Left renal pelvis (tissue), 4 donors: ENCODE measurements around the gene CYP4F22. TPM values are rescaled to one million over a fixed set of nuclear protein-coding genes. Genes with fewer than 3 reads are reported as not detected.
"Not testable (repeated sequence)": the region's sequence is repeated elsewhere in the genome, so short reads cannot be mapped to it uniquely, and the experiment has no call there.

ENCODE experiments used
- DNase-seq, 4 donors: peaks; one replicate each; pipeline ENCODE4 v3.0.0-alpha.2; 2013; ENCODE audit warnings: low read depth in 4 of 4, low spot score in 3 of 4
- polyA plus RNA-seq, 4 donors: library from polyadenylated mRNA; unstranded; fragments of 120-200 nt; gene quantifications; one replicate each; pipeline ENCODE4 v1.2.1, GENCODE V29; 2013; ENCODE audit not compliant: insufficient read length in 4 of 4

Gene CYP4F22
- polyA plus RNA-seq, 4 donors: 0.58 to 0.96 TPM; not detected in 2

GRCh38 chr19:15488489-15489226 lies 19.7 kb upstream of the CYP4F22 start:
- DNase-seq: no peak

DNA sequence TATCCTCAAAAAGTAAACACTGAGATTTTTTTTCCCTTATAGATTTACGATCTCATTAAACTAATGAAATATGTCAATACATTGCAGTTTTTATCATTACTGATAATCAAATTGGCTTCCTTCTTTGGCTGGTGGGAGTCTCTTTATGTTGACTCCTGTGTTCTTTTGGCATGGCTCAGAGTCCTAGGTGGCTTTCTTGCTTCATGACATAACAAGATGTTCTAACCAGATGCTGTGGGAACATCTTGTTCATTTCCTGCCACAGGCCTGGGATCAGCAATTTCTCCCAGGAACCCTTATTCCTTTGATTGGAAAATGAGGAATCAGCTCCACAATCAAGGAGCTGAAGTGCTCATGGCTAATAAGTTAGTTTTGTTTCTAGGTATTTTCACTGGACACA lies 13.2 kb upstream of the CYP4F22 start:
- no peak for DNase-seq

GRCh38 chr19:15498156-15498858 lies 10.0 kb upstream of the CYP4F22 start:
- DNase-seq: no peak

GRCh38 chr19:15498910-15499309 lies 9.4 kb upstream of the CYP4F22 start:
- DNase-seq: no peak

DNA sequence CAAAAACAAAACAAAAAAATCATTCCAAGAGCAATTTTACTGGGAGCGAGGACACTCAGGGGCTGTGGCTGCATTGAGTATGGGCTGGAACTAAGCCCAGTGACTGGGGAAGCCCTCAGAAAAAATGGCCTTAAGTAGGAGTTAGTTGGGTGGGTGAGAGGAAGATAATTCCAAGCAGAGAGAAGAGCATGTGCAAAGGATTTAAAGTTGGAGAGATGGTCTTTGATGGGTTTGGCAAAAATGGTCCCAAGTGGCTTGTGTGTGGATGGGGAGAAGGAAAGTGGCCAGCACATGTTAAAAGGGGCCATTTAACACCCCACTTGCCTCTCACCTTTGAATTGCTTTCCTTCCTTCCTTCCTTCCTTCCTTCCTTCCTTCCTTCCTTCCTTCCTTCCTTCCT lies 6.7 kb upstream of the CYP4F22 start:
- no peak for DNase-seq

DNA sequence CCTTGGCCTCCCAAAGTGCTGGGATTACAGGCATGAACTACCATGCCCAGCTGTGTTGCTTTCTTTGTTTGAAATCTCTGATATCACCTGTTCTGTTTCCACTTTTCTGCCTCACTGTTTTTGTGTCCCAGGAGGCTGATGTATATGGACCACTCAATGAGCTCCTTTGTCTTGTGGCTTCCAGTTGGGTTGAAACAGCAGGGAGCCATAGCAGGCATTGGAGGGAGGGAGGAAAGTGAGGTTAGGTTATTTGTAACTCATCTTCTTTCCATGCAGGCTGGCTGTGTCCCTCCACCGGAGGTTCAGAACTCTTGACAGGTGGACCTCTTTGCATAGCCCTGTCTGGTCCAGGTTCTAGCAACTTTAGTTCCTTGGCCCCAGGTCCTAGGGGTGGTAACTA lies 6.1 kb upstream of the CYP4F22 start:
- no peak for DNase-seq

DNA sequence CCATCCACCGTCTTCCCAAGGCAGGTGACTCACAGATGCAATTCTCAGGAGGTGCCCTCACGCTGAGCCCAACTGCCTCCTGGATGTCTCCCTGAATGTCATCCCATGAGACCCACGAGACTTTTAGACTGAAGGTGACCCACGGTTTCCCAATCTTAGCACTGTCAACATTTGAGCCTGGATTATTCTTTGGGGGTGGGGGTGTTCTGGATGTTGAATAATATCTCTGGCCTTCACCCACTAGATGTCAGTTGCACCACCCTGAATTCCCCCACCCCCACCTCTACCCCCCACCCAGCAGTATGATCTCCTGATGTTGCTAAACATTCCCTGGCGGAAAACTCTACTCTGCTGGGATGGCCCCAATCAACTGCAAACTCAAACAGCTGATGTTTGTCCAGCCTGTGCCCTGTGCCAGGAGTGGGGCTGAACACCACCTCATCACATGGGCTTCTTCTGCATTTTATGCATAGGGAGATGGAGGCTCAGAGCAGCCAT lies 2.2 kb upstream of the CYP4F22 start:
- DNase-seq: no peak

- no peak for DNase-seq
Observed at GRCh38 chr19:15507068-15508034, 974 bp upstream of the CYP4F22 start.

GRCh38 chr19:15511671-15512424 lies 3.5 kb downstream of the CYP4F22 start:
- no peak for DNase-seq

GRCh38 chr19:15515227-15515625 lies 6.9 kb downstream of the CYP4F22 start:
- not testable (repeated sequence) for DNase-seq

GRCh38 chr19:15516363-15516762 lies 8.0 kb downstream of the CYP4F22 start:
- no peak for DNase-seq

GRCh38 chr19:15517778-15518177 lies 9.5 kb downstream of the CYP4F22 start:
- no peak for DNase-seq

DNA sequence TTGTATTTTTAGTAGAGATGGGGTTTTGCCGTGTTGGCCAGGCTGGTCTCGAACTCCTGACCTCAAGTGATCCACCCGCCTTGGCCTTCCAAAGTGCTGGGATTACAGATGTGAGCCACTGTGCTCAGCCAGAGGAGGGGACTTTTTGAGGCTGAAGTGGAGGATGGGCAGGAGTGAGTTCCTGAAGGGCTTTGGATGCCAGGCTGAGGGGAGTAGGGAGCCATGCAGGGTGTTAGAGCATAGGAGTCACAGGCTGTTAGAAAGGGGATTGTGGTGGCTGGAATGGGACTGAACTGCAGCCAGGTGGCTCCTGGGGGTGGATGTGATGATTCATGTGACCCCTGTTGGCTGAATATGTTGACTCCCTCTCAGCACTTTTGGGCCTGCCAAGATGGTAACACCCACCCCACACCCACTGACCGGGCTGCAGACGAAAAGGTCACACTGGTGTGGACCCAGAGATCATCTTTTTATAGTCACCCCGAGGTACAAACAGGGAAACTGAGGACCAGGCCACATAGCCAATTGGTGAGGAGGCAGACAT lies 11.2 kb downstream of the CYP4F22 start:
- DNase-seq: no peak

- no peak for DNase-seq
Observed at GRCh38 chr19:15524781-15525180, 16.5 kb downstream of the CYP4F22 start.

DNA sequence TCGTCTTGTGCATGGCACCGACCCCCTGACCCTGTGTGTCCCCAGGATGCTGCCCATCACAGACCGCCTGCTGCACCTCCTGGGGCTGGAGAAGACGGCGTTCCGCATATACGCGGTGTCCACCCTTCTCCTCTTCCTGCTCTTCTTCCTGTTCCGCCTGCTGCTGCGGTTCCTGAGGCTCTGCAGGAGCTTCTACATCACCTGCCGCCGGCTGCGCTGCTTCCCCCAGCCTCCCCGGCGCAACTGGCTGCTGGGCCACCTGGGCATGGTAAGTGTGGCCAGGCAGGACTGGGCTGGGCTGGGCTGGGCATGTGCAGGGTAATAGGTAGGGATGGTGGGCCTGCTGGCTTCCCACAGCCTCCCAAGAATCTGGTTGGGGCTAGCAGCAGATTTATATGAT lies 17.0 kb downstream of the CYP4F22 start:
- no peak for DNase-seq

DNA sequence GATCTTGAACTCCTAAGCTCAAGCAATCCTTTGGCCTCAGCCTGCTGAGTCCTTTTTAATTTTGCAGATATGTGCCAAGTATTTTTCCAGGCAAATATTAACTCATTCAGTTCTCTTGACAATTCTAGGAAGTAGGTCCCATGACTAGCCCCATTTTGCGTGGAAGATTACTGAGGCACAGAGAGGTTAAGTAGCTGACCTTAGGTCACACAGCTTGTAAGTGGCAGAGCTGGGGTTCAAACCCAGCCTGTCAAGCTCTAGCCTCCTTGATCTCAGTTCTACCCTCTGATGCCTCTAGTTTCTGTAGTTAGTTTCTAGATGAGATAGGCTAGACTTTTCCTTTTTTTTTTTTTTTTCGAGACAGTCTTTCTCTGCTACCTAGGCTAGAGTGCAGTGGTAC lies 18.1 kb downstream of the CYP4F22 start:
- DNase-seq: no peak

- no peak for DNase-seq
Observed at GRCh38 chr19:15527705-15528104, 19.4 kb downstream of the CYP4F22 start.

DNA sequence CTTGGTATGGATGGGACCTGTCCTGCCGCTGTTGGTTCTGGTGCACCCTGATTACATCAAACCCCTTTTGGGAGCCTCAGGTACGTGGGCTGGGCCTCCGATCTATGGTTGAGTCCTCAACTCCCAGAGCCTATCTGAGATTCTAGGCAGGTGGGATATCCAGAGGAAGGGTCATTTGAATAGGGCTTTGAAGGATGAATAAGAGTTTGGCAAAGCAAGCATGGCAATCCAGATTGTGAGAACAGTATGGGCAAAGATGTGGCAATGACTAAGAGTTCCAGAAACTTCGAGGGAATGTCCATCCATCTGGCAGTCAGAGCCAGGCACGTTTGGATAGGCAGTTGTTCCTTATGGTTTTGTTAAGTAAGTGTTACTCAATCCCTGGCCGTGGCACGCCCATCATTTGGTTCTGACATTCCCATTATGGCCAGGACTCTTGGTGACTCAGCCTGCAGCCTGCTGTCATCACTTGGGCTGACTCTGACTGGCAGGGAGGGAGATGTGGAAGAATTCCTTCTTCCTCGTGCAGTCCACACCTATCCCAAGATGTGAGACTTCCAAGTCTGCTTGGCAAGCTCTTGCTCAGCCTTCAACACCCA lies 21.5 kb downstream of the CYP4F22 start:
- no peak for DNase-seq

DNA sequence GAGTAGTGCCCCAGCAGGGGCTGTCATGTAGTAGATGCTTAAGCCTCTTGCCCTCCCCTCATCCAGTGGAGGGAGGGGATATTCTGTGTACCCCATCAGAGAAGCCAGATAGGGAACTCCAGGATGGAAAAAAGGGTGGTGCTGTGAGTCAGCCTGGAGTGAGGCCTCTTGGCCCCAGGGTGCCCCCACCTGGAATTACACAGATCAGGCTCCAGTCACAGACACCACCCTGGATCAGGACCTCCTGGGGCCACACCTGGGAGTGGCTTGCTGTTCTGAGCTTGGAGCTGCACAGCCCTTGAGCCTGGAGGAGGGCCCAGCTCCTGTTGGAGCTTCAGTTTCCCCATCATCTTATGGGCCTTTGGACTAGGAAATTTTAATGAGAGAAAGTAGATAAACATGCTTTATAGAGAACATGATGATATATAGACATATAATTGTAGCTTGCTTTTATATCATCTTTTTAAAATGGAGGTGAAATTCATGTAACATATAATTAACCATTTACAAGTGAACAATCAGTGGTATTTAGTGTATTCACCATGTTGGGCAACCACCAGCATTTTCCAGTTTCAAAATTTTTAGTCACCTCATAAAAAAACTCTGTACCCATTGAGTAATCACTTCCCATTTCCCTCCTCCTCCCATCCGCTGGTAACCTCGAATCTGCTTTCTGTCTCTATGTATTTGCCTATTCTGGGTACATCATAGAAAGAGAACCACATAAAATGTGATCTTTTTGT lies 24.6 kb downstream of the CYP4F22 start:
- no peak for DNase-seq
